Activated T-cell treated with anti-CD3 and anti-CD28 coated beads, Interleukin-2, amount 50 U/mL, for 24 hours (primary cell): ENCODE data around the gene LSM10.
A peak's percentile ranks its signal among the peaks of the same experiment; 100 is the strongest.

Experiments used
- DNase-seq: peaks from one replicate; pipeline ENCODE4 v3.0.0-alpha.2; 2020
- H3K27ac Mint-ChIP-seq: 2 replicates; pipeline ENCODE4 v1.8.0; 2020; ENCODE audit warnings: mild to moderate bottlenecking, mixed read lengths
- H3K27me3 Mint-ChIP-seq: 2 replicates; pipeline ENCODE4 v1.8.0; 2020; ENCODE audit warnings: mixed read lengths
- H3K36me3 Mint-ChIP-seq: 2 replicates; pipeline ENCODE4 v1.8.0; 2020; ENCODE audit warnings: low read depth, mixed read lengths
- H3K4me1 Mint-ChIP-seq: 2 replicates; pipeline ENCODE4 v1.8.0; 2020; ENCODE audit warnings: low read depth, mixed read lengths
- H3K4me3 Mint-ChIP-seq: 2 replicates; pipeline ENCODE4 v1.8.0; 2020; ENCODE audit warnings: mild to moderate bottlenecking, moderate library complexity, mixed read lengths
- H3K9me3 Mint-ChIP-seq: 2 replicates; pipeline ENCODE4 v1.8.0; 2020; ENCODE audit warnings: mixed read lengths

LSM10 gene

DNA sequence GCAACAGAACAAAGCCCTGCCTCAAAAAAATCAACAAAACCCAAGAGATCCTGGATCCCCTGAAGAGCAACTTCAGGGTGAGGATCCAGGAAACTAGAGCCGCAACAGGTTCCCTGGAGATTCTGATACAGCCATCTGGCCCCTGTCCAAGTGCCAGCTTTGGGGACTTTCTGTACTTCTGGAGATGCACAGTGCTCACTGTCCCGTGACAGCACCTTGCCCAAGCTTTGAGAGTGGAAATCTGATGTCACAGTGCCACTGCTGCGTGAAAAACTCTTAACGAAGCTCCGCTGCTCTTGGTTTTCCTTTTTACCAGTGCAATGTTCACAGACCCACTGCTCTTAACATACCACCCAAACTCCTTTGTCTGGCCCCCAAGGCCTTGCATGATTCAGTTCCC is 38.3 kb downstream of the LSM10 start:
- Mint-ChIP-seq H3K4me1 (peaks cover 15% of the 10 kb centered on the region), H3K4me3 (no peak overlapping the region), H3K36me3 (peaks cover 83% of the 10 kb centered on the region), H3K27me3 (no peaks in the 10 kb centered on the region), H3K9me3 (no peaks in the 10 kb centered on the region), H3K27ac (peak overlapping the region; percentile 75)
- DNase-seq, result no peak

DNA sequence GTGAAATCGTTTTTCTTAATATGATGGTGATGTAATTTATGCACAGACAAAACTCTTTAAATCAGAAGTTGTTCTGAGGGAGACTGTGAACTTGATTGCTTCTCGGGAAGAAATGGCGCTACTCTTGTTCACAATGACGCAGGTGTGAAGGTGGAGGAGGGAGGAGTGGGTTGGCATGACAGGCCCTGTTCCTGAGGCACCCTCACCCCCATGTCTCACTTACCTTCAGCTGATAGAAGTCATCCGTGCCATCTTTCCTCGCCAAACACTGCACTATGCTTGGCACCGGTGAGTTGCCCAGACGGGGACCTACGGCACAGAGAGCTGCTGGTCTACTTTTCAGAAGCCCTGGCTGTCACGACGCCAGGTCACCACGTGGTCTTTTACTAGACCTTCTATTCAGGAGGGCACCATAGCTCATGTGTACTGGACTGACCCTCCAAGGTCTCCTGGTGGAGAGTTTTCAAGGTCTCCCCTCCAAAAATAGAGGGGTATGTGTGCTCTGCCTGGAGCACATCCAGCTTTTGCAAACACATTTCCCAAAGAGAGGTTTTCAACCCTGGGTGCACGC is 39.1 kb downstream of the LSM10 start:
- H3K27ac Mint-ChIP-seq, result no peak overlapping the region

DNA sequence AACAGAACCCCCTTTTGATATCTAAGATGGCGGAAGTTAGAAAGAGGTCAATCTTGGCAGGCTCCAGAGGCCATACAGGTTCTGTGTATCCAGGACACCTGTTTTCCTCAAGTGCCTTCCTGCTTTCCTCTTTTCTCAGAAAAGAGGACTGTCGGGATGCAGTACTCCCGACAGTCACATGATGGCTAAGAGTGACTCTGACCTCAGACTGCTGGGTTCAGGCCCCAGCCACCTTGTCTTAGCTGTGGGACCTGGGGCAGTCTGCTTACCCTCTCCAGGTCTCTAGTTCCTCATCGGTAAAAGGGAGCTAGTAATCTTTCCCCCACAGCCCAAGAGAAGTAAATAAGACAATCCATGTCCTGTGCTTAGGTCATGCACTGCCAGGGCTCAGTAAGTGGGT is 41.9 kb downstream of the LSM10 start:
- H3K9me3 Mint-ChIP-seq, result no peaks in the 10 kb centered on the region
- peaks cover 30% of the 10 kb centered on the region for H3K4me1 Mint-ChIP-seq
- no peak overlapping the region for H3K27ac Mint-ChIP-seq
- H3K27me3 Mint-ChIP-seq, result no peaks in the 10 kb centered on the region
- H3K36me3 Mint-ChIP-seq, result peaks cover 86% of the 10 kb centered on the region
- no peak overlapping the region for H3K4me3 Mint-ChIP-seq
- no peak for DNase-seq

More for the DNA sequence above, 39.1 kb downstream of the LSM10 start:
- Mint-ChIP-seq H3K4me1 (peaks cover 15% of the 10 kb centered on the region), H3K27me3 (no peaks in the 10 kb centered on the region), H3K36me3 (peaks cover 91% of the 10 kb centered on the region), H3K4me3 (no peak overlapping the region), H3K9me3 (no peaks in the 10 kb centered on the region)
- no peak for DNase-seq

DNA sequence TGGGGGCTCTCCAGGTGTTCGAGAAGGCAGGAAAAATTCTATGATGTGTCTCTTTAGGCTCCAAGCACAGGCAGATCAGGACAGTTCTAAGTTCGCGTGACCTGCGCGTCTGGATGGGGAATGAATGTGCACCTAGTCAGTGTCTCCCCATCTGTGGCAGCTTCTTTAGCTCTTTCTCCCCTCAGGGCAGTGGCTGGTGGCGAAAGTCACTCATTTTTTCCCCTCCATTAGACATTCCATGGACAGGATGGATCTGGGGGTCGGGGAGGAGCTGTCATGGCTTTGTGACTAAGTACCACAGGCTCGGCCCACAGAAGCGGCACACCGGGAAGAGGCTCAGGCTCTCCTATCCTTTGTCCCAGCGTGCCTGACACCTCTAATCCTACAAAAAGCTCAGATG is 43.2 kb downstream of the LSM10 start:
- DNase-seq, result no peak
- Mint-ChIP-seq H3K4me1 (peaks cover 28% of the 10 kb centered on the region), H3K4me3 (no peak overlapping the region), H3K27ac (no peak overlapping the region), H3K27me3 (no peaks in the 10 kb centered on the region), H3K36me3 (peaks cover 83% of the 10 kb centered on the region), H3K9me3 (no peaks in the 10 kb centered on the region)

DNA sequence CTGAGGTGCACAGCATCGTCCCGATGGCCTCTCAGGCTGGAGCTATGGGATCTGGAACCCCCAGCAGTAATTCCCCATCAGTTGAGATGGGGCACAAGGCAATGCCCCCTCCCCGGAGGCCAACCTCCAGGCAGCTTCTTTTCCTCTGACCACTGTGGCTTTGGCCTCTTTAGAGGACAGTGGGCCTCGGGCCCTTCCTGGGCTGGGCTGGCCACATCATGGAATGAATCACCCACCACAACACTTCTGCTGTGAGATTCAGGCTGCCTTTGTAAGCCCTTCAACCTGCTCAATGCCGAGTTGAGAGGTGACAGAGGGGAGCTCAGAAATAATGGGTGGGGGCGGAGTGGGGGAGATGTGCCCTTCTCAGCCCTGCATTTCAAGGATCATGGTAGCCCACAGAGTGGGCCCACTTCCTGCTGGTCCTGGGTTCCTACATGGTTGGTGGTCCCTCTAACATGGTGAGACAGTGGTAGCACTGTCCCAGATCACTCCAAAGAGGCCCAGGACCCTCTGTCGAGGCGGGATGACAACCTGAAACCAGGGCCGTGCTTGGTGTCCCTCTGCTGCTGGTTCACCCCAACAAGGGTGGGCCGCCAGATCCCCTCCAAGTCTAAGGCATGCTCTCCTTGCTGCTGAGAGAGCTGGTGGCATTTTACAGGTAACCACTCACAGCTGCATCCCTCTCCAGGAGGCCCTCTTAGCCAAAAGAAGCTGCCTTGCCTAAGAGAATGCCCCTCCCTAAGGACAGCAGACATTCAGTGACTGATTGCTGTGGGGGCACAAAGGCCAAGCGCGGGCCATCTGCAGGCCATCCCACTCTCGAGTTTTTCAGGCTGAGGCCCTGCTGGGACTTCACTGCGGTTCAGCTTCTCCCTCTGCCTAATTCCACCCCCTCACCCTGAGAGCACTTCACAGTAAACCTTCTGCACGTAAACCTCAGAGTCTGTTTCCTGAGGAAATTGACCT is 44.5 kb downstream of the LSM10 start:
- H3K36me3 Mint-ChIP-seq, result peaks cover 83% of the 10 kb centered on the region
- H3K27ac Mint-ChIP-seq, result peak overlapping the region; percentile 72
- no peak overlapping the region for H3K4me3 Mint-ChIP-seq
- no peak for DNase-seq
- H3K9me3 Mint-ChIP-seq, result no peaks in the 10 kb centered on the region
- no peaks in the 10 kb centered on the region for H3K27me3 Mint-ChIP-seq
- H3K4me1 Mint-ChIP-seq, result peaks cover 28% of the 10 kb centered on the region

DNA sequence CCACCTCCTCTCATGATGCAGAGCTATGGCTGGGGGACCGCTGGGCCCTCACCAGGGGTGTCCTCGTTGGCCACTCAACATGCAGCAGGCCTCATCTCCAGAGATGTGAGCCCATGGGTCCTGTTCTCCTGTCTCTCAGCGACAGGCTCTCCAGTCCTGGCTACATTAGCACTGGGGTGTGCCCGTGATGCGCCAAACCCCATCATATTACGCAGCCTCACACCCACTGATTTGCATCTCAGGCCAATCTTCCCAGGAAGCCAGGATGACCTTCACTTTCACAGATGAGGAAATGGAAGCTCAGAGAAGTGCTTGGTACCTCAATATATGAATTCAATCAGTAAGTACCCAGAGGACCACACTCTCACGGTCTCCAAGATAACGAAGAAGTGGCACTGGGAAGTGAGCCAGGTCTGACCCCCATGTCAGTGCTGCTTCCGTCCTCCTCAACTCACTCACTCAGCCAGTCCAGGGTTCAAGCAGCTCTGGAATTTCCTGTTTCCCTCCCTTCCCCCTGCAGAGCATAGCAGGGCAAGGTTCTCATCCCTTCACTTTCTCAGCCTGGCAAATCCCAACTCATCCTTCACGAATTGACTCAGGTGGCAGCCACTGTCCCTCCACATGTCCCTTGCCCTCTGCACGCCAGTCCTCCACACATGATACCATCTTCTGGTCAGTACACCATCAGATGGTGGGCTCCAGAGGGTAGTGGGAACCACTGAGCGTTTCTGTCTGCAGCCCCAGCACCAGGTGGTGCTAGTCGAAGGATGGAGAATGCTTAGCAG is 45.4 kb downstream of the LSM10 start:
- no peak for DNase-seq
- no peaks in the 10 kb centered on the region for H3K27me3 Mint-ChIP-seq
- H3K4me1 Mint-ChIP-seq, result peaks cover 28% of the 10 kb centered on the region
- H3K36me3 Mint-ChIP-seq, result peaks cover 83% of the 10 kb centered on the region
- H3K9me3 Mint-ChIP-seq, result no peaks in the 10 kb centered on the region
- H3K27ac Mint-ChIP-seq, result peak overlapping the region; percentile 72
- no peak overlapping the region for H3K4me3 Mint-ChIP-seq

DNA sequence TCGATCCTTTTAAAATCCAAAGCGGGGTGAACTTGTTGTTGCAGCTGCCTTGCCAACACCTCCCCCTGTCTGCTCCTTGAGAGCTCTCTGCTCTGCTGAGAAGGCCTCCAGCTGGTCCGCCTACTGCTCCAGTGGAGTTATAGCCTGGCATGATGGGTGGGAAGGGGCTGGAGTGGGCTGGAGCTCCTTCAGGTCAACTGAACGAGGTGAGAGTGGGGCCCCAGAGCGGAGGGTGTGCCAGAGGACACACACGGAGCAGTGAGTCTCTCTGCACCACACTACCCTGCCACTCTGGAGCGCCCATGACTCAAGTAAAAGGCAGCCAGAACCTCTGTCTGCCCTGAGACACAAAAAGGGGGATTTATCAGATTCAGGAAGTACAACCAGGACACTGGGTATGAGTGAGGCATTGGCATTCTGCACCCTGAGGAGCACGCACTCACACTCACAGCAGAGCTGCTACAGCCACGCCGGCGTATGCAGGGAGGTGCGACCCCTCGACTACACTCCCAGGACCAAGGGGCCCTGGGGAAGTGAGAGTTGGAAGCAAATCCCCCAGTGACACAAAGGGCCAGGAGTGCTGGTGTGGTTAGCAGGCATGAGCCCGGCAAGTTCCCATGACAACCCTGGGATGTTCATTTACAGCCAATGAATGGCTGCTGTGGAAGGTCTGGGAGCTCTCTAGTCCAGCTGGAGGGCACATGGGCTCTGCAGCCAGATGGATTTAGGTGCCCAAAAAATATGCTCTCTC is 46.3 kb downstream of the LSM10 start:
- peaks cover 82% of the 10 kb centered on the region for H3K36me3 Mint-ChIP-seq
- peak overlapping the region; percentile 86 for H3K27ac Mint-ChIP-seq
- no peaks in the 10 kb centered on the region for H3K9me3 Mint-ChIP-seq
- no peaks in the 10 kb centered on the region for H3K27me3 Mint-ChIP-seq
- H3K4me1 Mint-ChIP-seq, result peaks cover 28% of the 10 kb centered on the region
- no peak overlapping the region for H3K4me3 Mint-ChIP-seq
- DNase-seq, result no peak

DNA sequence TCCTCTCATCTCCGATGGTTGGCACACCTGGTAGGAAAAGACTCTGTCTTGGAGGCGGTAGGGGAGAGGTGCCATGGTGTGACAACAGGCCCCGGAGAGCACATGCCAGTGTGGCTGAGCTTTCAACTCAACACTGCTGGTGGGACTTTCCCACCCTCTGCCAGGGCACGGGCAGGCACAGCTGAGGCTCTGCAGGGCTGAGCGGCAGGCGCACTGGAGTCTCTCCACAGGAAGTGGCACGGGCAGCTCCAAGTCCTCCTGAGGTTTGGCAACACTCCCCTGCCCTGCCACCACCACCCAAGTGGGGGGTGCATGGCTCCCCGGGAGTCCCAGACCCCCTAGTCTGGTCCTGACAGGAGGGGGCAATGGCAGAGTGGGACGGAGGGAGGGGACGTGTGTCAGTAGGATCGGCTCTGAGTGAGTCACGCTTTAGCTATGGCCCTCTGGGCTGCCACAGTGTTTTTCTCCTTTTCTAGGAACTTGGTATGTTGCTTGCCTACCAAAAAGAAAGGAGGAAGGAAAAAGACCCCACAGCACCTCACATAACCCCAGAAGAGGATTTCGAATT is 47.0 kb downstream of the LSM10 start:
- no peak overlapping the region for H3K4me3 Mint-ChIP-seq
- H3K27me3 Mint-ChIP-seq, result no peaks in the 10 kb centered on the region

DNA sequence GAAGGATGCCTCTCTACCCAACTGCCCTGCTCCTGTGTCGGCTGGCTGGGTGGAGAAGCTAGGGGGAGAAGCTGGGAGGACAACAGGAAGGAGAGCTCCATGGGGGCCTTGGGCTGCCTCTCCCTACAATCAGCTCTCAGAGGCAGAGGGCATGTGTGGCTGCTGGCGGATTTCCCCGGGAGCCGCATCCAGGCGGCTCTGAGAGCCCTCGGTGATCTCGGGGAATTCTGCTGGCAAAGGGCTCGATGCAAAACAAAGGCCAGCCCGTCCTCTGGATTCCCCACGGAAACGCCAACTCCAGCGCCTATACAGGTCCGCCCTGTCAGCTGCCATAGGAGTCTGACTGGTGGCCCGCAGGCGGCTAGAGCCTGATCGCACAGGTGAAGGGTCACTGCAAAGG is 47.9 kb downstream of the LSM10 start:
- Mint-ChIP-seq H3K36me3 (peaks cover 81% of the 10 kb centered on the region), H3K27me3 (no peaks in the 10 kb centered on the region), H3K4me3 (no peak overlapping the region), H3K9me3 (no peaks in the 10 kb centered on the region), H3K4me1 (peaks cover 28% of the 10 kb centered on the region), H3K27ac (peak overlapping the region; percentile 40)
- no peak for DNase-seq

More for the DNA sequence above, 47.0 kb downstream of the LSM10 start:
- Mint-ChIP-seq H3K9me3 (no peaks in the 10 kb centered on the region), H3K36me3 (peaks cover 82% of the 10 kb centered on the region), H3K27ac (peak overlapping the region; percentile 86), H3K4me1 (peaks cover 28% of the 10 kb centered on the region)
- peak; percentile 56 for DNase-seq

DNA sequence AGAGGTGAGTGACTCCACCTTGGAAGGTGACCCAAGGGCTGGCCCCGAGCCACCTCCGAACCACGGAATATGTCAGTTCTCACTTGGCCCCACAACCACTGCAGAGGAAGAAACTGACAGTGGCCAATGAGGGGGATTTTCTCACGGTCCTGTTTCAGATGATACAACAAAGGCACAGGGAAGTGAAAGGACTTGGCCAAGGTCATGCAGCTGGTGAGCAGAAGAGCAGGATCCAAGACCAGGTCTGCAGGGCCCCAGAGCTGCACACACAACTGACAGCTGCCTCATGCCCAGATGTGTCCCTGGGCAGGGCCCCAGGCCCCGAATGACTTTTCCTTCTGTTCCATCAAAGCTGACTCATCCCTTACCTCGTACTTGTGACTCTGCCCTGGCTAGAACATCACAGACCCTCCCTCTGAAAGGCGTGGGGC is 48.5 kb downstream of the LSM10 start:
- Mint-ChIP-seq H3K36me3 (peaks cover 81% of the 10 kb centered on the region), H3K27me3 (no peaks in the 10 kb centered on the region), H3K9me3 (no peaks in the 10 kb centered on the region), H3K27ac (peak overlapping the region; percentile 40), H3K4me3 (no peak overlapping the region), H3K4me1 (peaks cover 28% of the 10 kb centered on the region)
- no peak for DNase-seq

DNA sequence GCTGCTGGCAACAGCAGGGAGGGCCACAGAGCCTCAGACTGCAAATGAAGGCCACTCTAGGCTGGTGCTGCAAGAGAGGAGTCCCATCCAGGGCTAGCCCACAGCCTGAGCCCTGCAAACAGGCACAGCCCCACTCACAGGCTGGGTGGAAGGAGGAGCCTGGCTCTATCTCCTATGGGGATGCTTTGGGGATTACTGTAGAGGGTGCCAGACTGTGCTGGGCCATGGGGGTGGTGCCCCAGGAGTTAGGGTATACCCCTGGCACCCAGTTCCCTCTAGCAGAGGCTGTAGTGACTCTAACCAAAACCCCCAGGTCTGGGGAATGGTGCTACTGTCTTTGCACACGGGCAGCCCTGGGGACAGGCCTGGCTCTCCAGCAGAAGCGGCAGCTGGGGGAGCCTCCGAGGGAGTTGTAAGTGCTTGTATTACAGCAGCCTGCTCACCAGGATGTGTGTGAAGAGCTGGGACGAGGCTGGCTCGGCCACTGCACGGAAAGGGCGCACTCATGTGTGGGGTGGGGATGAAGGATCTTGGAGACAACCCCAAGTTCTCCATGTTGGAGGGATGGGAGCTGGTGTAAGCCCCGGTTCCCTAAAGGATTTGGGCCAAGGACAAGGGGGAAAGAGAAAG is 50.9 kb downstream of the LSM10 start:
- Mint-ChIP-seq H3K27ac (no peak overlapping the region), H3K9me3 (no peaks in the 10 kb centered on the region), H3K4me1 (peaks cover 27% of the 10 kb centered on the region), H3K4me3 (no peak overlapping the region), H3K27me3 (no peaks in the 10 kb centered on the region), H3K36me3 (peaks cover 81% of the 10 kb centered on the region)
- no peak for DNase-seq

DNA sequence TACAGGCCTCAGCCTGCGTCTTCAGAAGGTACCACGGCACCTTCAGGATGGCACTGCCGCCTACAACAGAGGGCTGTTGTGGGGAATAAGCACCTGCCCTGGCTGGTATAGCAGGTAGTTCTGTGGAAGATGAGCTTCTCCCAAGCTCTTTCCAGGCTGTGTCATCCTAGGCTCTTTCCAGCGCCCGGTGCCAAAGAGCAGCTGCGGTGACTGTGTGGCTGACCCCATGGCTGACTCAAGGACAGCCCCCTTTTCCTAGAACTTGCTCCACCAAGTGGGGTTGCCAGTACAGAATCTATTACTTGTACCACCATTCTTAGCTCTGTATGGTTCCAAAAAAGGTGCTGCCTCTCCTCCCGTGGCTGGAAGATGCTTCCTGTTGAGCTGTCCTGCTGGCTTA is 52.4 kb downstream of the LSM10 start:
- Mint-ChIP-seq H3K4me3 (no peak overlapping the region), H3K4me1 (peaks cover 12% of the 10 kb centered on the region), H3K36me3 (peaks cover 85% of the 10 kb centered on the region), H3K27ac (no peak overlapping the region), H3K27me3 (no peaks in the 10 kb centered on the region), H3K9me3 (no peaks in the 10 kb centered on the region)
- no peak for DNase-seq

DNA sequence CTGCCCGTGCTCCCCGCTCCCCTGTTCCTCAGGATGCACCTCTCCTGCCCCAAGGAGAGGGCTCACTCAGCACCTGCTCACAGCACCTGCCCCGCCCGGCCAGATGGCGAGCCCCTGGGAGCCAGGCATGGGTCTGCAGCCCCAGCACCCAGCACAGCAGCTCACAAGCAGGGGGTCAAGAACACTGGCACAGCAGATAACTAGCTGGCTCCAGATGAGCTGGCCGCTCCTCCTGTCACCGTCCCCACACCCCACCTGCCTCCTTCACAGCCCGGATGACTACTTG is 53.4 kb downstream of the LSM10 start:
- no peaks in the 10 kb centered on the region for H3K27me3 Mint-ChIP-seq
- no peaks in the 10 kb centered on the region for H3K9me3 Mint-ChIP-seq
- no peak overlapping the region for H3K4me3 Mint-ChIP-seq
- no peak for DNase-seq
- peaks cover 86% of the 10 kb centered on the region for H3K36me3 Mint-ChIP-seq
- H3K27ac Mint-ChIP-seq, result no peak overlapping the region
- H3K4me1 Mint-ChIP-seq, result peaks cover 9% of the 10 kb centered on the region
